ES-I3 (cell line): ENCODE measurements around the gene LRIF1.
A peak's percentile ranks its signal among the peaks of the same experiment; 100 is the strongest.
"Not testable (repeated sequence)": the region's sequence is repeated elsewhere in the genome, so short reads cannot be mapped to it uniquely, and the experiment has no call there.

Source experiments
- H3K36me3 ChIP-seq: 2 replicates; pipeline ENCODE4 v1.6.1; 2013; ENCODE audit warnings: mild to moderate bottlenecking, low read length, control low read depth, moderate library complexity; ENCODE audit not compliant: insufficient read depth
- H3K4me1 ChIP-seq: 2 replicates; pipeline ENCODE4 v1.6.1; 2013; ENCODE audit warnings: mild to moderate bottlenecking, control low read depth, low read length; ENCODE audit not compliant: insufficient read depth
- H3K9ac ChIP-seq: 2 replicates; pipeline ENCODE4 v1.6.1; 2013; ENCODE audit warnings: low read depth, mild to moderate bottlenecking, low read length, moderate library complexity
- H3K9me3 ChIP-seq: 2 replicates; pipeline ENCODE4 v1.6.1; 2013; ENCODE audit warnings: mild to moderate bottlenecking, low read length, moderate library complexity; ENCODE audit not compliant: control insufficient read depth, insufficient read depth

Gene LRIF1

DNA sequence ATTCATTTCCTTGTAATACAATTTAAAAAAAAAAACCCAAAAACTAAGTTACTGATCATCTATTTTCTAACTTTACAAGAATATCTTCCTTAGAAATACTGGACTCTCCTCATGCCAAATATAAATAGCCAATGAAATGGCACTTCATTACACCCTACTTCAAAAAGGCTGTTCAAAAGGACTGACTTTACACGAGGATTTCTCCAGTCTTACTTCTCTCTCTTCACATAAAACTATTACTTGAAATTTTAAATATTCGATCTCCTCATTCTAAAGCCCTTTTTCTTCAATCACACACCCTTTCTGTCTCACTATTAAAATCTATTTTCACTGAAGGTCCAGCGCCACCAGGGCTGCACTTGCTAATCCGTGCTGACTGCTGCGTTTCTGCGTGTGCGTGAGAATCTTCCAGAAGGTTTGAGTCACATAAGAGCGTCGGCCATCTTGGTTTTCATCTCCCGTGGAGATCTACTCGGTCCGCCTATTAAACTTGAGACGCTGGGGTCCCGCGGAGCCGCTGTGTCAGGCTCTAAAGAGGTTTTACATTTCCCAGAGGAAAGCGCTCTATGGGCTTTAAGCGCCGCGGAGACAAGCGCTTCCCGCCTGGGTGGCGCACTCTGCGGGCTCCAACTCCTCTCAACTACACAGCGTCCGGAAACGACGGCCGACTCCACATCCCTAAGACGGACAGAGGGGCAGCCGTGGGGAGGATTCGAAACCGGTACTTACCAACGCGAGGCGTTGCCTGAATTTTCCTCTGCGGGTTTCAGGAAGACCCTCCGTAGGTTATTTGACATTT, 631 bp downstream of the LRIF1 start:
- no peaks in the 10 kb centered on the region for H3K9me3 ChIP-seq
- H3K36me3 ChIP-seq = no peaks in the 10 kb centered on the region
- H3K4me1 ChIP-seq = no peaks in the 10 kb centered on the region; the same call in 1 of the 2 replicates
- H3K9ac ChIP-seq = peak overlapping the region; percentile 87

DNA sequence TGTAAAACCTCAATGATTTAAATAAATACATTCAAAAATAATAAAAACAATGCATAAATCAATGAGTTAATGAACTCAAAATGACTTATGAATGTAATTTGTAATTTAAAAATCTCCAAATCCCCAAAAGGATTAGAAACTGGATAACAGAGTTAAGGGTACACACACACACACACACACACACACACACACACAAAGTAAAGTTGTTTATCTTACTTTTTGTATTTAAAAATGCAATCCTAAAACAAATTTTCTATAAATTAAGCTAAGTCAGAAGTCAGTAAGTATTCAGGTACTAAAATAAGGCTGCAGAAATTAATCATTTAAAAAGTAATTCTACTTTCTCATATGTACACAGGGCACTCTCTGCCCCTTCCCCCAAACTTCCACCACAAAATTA, 1.8 kb downstream of the LRIF1 start:
- H3K4me1 ChIP-seq = no peaks in the 10 kb centered on the region; the same call in 1 of the 2 replicates
- no peaks in the 10 kb centered on the region for H3K9me3 ChIP-seq
- no peak overlapping the region; the same call in 1 of the 2 replicates for H3K9ac ChIP-seq
- no peaks in the 10 kb centered on the region for H3K36me3 ChIP-seq

DNA sequence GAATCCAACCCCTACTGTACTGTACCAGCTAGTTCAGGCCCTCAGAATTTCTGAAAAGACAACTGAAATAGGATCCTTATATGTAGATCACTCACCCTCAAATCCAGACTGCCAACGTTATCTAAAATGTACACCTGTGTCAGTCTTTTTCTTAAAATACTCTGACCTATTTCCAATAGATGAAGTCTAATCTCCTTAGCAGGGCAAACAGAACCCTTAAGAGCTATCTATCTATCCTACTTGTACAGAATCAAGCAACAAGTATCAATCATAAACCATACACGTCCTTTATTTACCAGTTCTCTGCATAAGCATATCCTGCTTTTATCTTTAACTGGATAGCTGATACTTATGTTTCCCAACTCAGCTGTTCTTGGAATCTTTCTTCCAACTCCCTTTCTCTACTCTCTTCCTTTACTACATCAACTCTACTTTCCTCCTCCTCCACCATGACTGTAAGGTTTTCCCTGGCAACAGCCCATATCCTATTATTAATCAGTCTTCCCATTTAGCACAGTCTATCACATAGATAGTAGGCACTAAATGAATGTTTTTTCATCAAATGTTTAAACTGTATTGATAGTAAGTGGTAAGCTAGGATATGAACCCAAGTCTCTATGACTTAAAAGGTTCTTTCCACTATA, 2.8 kb downstream of the LRIF1 start:
- no peaks in the 10 kb centered on the region for H3K9me3 ChIP-seq
- H3K4me1 ChIP-seq = peaks cover 8% of the 10 kb centered on the region; the same call in 1 of the 2 replicates
- H3K36me3 ChIP-seq = no peaks in the 10 kb centered on the region
- H3K9ac ChIP-seq = no peak overlapping the region

DNA sequence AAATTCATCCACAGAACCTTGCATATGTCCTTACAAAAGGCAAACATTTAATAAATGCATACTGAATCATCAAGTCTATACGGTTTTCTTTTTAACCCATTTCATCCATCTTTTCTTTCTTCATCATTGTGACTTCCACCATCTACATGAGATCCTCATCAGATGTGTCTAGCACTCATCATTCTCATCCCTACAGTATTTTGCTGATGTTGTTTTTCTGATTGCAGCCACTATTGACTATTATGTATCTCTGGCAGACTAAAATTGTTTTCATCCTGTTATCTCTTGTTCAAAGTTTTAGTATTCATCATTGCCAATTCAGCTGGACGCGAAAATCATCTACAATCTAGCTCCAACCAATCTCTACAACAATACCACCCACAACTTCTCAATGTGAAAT, 5.9 kb downstream of the LRIF1 start:
- H3K36me3 ChIP-seq = no peaks in the 10 kb centered on the region
- H3K9me3 ChIP-seq = no peaks in the 10 kb centered on the region
- H3K9ac ChIP-seq = no peak overlapping the region
- H3K4me1 ChIP-seq = peaks cover 9% of the 10 kb centered on the region; the same call in 1 of the 2 replicates

DNA sequence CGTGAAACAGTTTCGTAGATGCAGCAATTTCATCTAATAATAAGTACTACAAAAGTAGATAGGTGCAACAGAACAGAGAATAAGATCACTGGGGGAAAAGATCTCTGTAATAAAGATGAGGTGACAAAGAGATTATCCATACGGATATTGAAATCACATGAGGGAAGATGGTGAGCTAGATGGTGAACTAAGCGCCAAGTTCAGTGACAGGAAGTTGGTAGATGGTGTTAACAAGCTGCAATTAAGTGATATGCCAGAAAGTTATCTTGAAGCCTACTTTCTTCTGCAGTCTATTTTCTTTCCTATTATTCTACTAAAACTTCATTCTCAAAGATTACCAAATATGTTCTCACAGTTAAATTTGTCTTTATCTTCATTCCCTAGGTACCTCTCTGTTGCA, 7.1 kb downstream of the LRIF1 start:
- Histone ChIP-seq H3K9ac (no peak overlapping the region), H3K4me1 (peaks cover 9% of the 10 kb centered on the region; the same call in 1 of the 2 replicates), H3K36me3 (no peaks in the 10 kb centered on the region; the same call in 1 of the 2 replicates), H3K9me3 (no peaks in the 10 kb centered on the region)

DNA sequence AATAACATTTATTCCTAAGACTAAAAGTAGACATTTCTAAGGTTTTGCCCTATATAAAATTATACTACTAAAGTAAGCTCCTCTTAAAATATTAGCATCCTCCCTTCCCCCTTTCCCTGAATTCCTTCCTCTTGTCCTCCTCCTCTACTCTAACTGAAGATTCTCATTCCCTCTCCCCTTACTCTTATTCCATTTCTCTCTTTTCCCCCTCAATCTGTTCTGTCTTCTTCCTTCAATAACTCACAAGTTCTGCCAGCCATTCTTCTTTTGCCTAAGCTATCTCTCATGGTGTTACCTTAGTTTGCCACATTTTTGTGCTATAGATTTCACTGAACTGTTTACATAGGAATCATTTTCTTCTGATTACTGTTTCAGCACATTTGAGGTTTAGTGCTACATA, 10.7 kb downstream of the LRIF1 start:
- Histone ChIP-seq H3K9me3 (no peaks in the 10 kb centered on the region), H3K4me1 (peaks cover 9% of the 10 kb centered on the region; the same call in 1 of the 2 replicates), H3K9ac (no peak overlapping the region), H3K36me3 (no peaks in the 10 kb centered on the region; the same call in 1 of the 2 replicates)

DNA sequence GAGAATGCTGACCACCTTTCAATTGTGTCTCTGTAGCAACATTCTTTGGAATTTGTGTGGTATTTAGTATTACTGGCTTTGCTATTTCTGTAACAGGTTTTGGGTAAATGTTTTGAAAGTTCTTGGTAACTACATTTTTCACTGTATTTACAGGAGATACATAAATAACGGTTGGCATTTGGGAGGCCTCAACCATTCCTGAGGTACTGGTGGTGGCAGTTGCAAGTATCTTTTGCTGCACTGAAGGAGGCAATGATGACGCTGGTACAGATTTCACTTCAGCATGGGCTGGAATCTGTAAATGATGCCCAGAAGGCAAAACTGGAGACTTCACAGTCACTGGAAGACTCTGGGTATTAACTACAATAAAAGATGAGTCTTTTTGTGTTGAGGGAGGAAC, 11.7 kb downstream of the LRIF1 start:
- no peak overlapping the region for H3K9ac ChIP-seq
- H3K4me1 ChIP-seq = peaks cover 9% of the 10 kb centered on the region; the same call in 1 of the 2 replicates
- no peaks in the 10 kb centered on the region; the same call in 1 of the 2 replicates for H3K36me3 ChIP-seq
- H3K9me3 ChIP-seq = no peaks in the 10 kb centered on the region

DNA sequence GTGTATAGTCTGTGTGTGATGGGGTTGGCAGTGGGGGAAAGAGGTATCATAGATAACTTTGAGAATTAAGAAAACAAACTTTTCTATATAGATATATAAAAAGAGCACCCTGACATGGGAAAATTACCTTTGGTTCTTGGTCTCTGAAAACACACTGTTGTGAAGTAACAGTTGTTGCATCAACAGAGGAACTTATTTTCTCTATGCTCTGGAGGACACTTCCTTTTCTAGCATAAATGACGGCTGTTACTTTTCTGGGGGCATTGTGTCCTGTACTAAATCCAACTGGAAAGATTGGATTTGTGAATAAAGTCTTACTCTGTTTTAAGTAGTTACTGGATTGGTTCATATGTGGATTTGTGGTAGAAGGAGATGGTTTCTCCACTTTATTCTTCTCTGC, 12.6 kb downstream of the LRIF1 start:
- peaks cover 4% of the 10 kb centered on the region; the same call in 1 of the 2 replicates for H3K4me1 ChIP-seq
- H3K36me3 ChIP-seq = no peaks in the 10 kb centered on the region; the same call in 1 of the 2 replicates
- H3K9ac ChIP-seq = no peak overlapping the region
- no peaks in the 10 kb centered on the region for H3K9me3 ChIP-seq

DNA sequence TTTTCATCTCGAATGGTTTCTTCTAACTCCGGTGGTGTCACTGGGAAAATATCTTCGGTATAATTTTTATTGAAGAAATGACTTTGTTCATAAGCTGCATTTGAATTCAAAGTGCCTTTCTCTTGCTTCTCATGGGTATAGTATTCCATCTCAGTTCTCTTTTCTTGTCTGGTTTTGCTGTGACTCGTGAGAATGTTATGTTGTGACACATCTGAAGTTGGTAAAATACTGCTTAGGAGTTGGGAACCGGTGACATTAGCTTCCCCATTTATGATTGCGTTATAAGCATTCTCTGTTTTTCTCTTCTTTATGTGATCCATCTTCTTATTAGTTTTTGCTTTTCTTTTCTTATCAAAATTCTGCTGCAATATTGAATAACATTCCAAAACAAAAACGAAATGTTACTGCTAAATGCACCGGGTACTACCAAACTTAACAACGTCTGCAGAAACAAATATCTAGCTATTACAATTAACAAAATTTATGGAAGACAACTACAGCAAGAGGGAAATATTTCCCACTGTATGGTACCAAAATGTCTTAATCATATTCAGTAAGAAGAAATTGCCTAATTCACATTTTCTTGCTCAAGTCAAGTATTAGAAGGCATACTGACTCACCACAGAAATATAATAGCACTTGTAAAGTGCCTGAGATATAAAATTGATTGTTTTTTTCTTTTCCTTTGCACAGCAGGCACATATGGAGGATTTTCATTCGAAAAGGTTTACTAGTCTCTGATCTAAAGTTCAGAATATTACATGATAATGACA, 15.5 kb downstream of the LRIF1 start:
- H3K9me3 ChIP-seq = no peaks in the 10 kb centered on the region

DNA sequence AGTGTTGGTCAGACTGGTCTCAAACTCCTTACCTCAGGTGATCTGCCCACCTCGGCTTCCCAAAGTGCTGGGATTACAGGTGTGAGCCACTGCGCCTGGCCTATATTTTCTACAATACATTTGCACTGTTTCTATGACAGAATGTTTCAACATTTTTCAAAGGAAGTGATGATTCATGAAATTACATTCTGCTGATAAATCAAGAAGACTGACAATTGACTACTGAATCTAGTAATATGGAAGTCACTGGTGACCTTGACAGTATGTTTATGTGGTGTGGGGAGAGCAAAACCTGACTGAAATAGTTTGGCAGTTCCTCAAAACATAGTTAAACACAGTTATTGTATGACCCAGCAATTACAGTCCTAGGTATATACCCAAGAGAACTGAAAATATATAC, 18.1 kb downstream of the LRIF1 start:
- H3K4me1 ChIP-seq = no peaks in the 10 kb centered on the region
- H3K36me3 ChIP-seq = no peaks in the 10 kb centered on the region
- no peaks in the 10 kb centered on the region for H3K9me3 ChIP-seq
- no peak overlapping the region for H3K9ac ChIP-seq

More for the DNA sequence above, 15.5 kb downstream of the LRIF1 start:
- H3K36me3 ChIP-seq = no peaks in the 10 kb centered on the region; the same call in 1 of the 2 replicates
- H3K4me1 ChIP-seq = no peaks in the 10 kb centered on the region
- no peak overlapping the region for H3K9ac ChIP-seq

DNA sequence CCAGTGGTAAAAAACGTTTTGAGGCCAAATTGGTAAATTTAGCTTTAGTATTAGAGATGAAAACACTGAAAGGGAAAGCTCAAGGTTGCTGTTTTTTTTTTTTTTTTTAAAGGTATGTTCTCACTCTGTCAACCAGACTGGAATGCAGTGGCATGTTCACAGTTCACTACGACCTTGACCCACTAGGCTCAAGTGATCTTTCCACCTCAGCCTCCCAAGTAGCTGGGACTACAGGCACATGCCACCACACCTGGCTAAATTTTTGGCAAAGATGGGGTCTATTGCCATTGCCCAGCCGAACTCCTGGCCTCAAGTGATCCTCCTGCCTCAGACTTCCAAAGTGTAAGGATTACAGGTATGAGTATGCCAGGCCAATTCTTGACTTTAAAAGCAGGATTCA, 18.9 kb downstream of the LRIF1 start:
- Histone ChIP-seq H3K9ac (no peak overlapping the region), H3K9me3 (no peaks in the 10 kb centered on the region), H3K36me3 (no peaks in the 10 kb centered on the region), H3K4me1 (no peaks in the 10 kb centered on the region)

DNA sequence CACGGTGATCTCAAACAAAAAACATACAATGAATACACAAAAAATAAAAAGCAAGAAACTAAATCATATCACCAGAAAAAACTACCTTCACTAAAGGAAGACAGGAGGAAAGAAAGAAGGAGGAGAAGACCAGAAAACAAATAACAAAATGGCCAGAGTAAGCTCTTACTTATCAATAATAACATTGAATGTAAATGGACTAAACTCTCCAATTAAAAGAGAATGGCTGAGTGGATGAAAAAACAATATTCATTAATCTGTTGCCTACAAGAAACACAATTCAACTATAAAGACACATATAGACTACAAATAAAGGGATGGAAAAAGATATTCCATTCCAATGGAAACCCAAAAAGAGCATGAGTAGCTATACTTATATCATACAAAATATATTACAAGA, 27.2 kb downstream of the LRIF1 start:
- Histone ChIP-seq H3K9ac (no peak overlapping the region), H3K4me1 (no peaks in the 10 kb centered on the region), H3K9me3 (no peaks in the 10 kb centered on the region), H3K36me3 (no peaks in the 10 kb centered on the region)

DNA sequence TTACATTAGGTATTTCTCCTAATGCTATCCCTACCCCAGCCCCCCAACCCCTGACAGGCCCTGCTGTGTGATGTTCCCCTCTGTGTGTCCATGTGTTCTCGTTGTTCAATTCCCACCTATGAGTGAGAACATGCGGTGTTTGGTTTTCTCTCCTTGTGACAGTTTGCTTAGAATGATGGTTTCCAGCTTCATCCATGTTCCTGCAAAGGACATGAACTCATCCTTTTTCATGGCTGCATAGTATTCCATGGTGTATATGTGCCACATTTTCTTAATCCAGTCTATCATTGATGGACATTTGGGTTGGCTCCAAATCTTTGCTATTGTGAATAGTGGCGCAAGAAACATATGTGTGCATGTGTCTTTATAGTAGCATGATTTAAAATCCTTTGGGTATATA, 32.6 kb downstream of the LRIF1 start:
- not testable (repeated sequence) for H3K9me3 ChIP-seq, H3K36me3 ChIP-seq, H3K4me1 ChIP-seq, H3K9ac ChIP-seq

DNA sequence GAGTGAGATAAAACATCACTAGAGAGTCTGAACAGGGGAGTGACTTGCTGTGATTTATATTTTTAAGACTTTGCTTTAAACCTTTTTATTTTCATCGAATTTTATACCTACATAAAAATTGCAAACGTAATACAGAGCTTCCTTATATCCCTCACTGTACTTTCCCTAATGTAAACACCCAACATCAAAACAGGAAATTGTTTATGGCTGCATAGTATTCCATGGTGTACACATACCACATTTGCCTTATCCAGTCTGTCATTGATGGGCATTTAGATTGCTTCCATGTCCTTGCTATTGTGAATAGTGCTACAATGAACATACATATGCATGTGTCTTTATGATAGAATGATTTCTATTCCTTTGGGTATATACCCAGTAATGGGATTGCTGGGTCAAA, 34.8 kb downstream of the LRIF1 start:
- Histone ChIP-seq H3K9ac (no peak overlapping the region), H3K4me1 (no peaks in the 10 kb centered on the region), H3K9me3 (no peaks in the 10 kb centered on the region; the same call in 1 of the 2 replicates), H3K36me3 (no peaks in the 10 kb centered on the region)
